Endothelial cell of umbilical vein (primary cell): ENCODE data around the gene SLC44A5. TPM values are rescaled to one million over a fixed set of nuclear protein-coding genes. Genes with fewer than 3 reads are reported as not detected.
A peak's percentile ranks its signal among the peaks of the same experiment; 100 is the strongest.
"Not testable (repeated sequence)": the region's sequence is repeated elsewhere in the genome, so short reads cannot be mapped to it uniquely, and the experiment has no call there.

Source experiments
- BruUV-seq: library from RNA; stranded (reverse); fragments of 400-500 nt; replicated peaks from 2 replicates; lab custom pipeline; 2021; lab: Mats Ljungman, UMichigan
- CTCF ChIA-PET: fragments of 300-600, 350-600 bp; sonication (Branson Sonifier 250); formaldehyde crosslinking; loops from one replicate; lab custom pipeline; 2021; ENCODE audit warnings: antibody characterized with exemption, inconsistent platforms; lab: Charles Lee
- POLR2A ChIA-PET: fragments of 300-600, 350-600 bp; sonication (Branson Sonifier 250); formaldehyde crosslinking; loops from one replicate; lab custom pipeline; 2021; ENCODE audit warnings: antibody characterized with exemption, inconsistent platforms; lab: Charles Lee
- DNase-seq: peaks from one replicate; pipeline ENCODE4 v3.0.0-alpha.2; 2011; ENCODE audit warnings: low read depth, low spot score
- FAIRE-seq: peaks from 2 replicates; lab custom pipeline; 2011; peaks lifted over from hg19 to GRCh38; lab: Jason Lieb, UNC
- H2AFZ ChIP-seq: 2 replicates; pipeline ENCODE4 v1.6.0; 2012; ENCODE audit warnings: low read depth, low read length, control low read depth, inconsistent platforms
- H3K27ac ChIP-seq: 2 replicates; pipeline ENCODE4 v1.5.1; 2011; ENCODE audit warnings: low read depth, mild to moderate bottlenecking, control low read depth, low read length, moderate library complexity; ENCODE audit not compliant: insufficient read depth
- H3K27me3 ChIP-seq, 2 experiments: 2 replicates each; pipeline versions ENCODE4 v1.6.0 to v1.6.1; 2011; ENCODE audit warnings: low read length in 2 of 2, mixed read lengths in 1 of 2; ENCODE audit not compliant: control insufficient read depth in 2 of 2, insufficient read depth in 2 of 2
- H3K36me3 ChIP-seq, 2 experiments: 2 replicates in 1 of 2; 3 replicates in 1 of 2; pipeline ENCODE4 v1.5.1; 2011; ENCODE audit warnings: low read length in 2 of 2, mild to moderate bottlenecking in 1 of 2, moderate library complexity in 1 of 2; ENCODE audit not compliant: control insufficient read depth in 2 of 2, insufficient read depth in 2 of 2; ENCODE audit errors: extremely low read depth in 1 of 2
- H3K4me1 ChIP-seq: 3 replicates; pipeline ENCODE4 v1.5.1; 2011; ENCODE audit warnings: mild to moderate bottlenecking, low read length; ENCODE audit not compliant: control insufficient read depth, insufficient read depth; ENCODE audit errors: extremely low read depth
- H3K4me2 ChIP-seq: 2 replicates; pipeline ENCODE4 v1.6.1; 2011; ENCODE audit warnings: low read length, control low read depth, mixed read lengths; ENCODE audit not compliant: insufficient read depth
- H3K4me3 ChIP-seq, 3 experiments: fragments of 200-600 bp in 1 of 3; sonication (generic), shearing (Covaris generic) in 1 of 3; replicated peaks in 1 of 3; 2 replicates each; pipeline ENCODE4 v1.5.1; 2011 to 2016; ENCODE audit warnings: control low read depth in 3 of 3, low read length in 3 of 3, mild to moderate bottlenecking in 2 of 3, inconsistent platforms in 1 of 3, low read depth in 1 of 3, moderate library complexity in 1 of 3; ENCODE audit not compliant: insufficient read depth in 1 of 3
- H3K79me2 ChIP-seq: 2 replicates; pipeline ENCODE4 v1.6.0; 2012; ENCODE audit warnings: low read length, inconsistent platforms; ENCODE audit not compliant: control insufficient read depth, insufficient read depth
- H3K9ac ChIP-seq: replicated peaks from 2 replicates; pipeline ENCODE3; 2011; ENCODE audit warnings: low read length, control low read depth; ENCODE audit not compliant: insufficient read depth; ENCODE audit errors: extremely low read depth
- H3K9me1 ChIP-seq: replicated peaks from 3 replicates; pipeline ENCODE4 v1.6.0; 2011; ENCODE audit warnings: mild to moderate bottlenecking, low read length; ENCODE audit not compliant: control insufficient read depth, insufficient read depth; ENCODE audit errors: extremely low read depth
- H3K9me3 ChIP-seq: replicated peaks from 2 replicates; pipeline ENCODE4 v1.5.1; 2012; ENCODE audit warnings: low read length, inconsistent platforms; ENCODE audit not compliant: control insufficient read depth, insufficient read depth
- H4K20me1 ChIP-seq: replicated peaks from 2 replicates; pipeline ENCODE3; 2011; ENCODE audit warnings: mild to moderate bottlenecking, low read length; ENCODE audit not compliant: control insufficient read depth, insufficient read depth; ENCODE audit errors: extremely low read depth
- EZH2 ChIP-seq: IDR thresholded peaks from 2 replicates; pipeline ENCODE4 v1.6.1; 2012; ENCODE audit warnings: borderline replicate concordance, low read depth, mild to moderate bottlenecking, moderate library complexity, low read length, inconsistent platforms; ENCODE audit not compliant: severe bottlenecking
- FOS ChIP-seq: IDR thresholded peaks from 2 replicates; pipeline ENCODE4 v1.6.1; 2011; ENCODE audit warnings: mild to moderate bottlenecking, low read length, moderate library complexity, borderline replicate concordance; ENCODE audit not compliant: insufficient read depth
- GATA2 ChIP-seq: IDR thresholded peaks from 2 replicates; pipeline ENCODE4 v1.7.0; 2011; ENCODE audit warnings: low read depth, mild to moderate bottlenecking, moderate library complexity, mixed read lengths, low read length; ENCODE audit not compliant: insufficient read length, insufficient read depth
- JUN ChIP-seq: IDR thresholded peaks from 2 replicates; pipeline ENCODE4 v1.6.1; 2011; ENCODE audit warnings: borderline replicate concordance, low read depth; ENCODE audit not compliant: insufficient read length, insufficient read depth
- MYC ChIP-seq: IDR thresholded peaks from one replicate; pipeline ENCODE4 v1.6.1; 2011; ENCODE audit warnings: mild to moderate bottlenecking, low read depth, low read length
- POLR2A ChIP-seq: IDR thresholded peaks from 2 replicates; pipeline ENCODE4 v1.6.1; 2012; ENCODE audit warnings: low read depth, mild to moderate bottlenecking, control low read depth, low read length
- POLR2AphosphoS5 ChIP-seq: IDR thresholded peaks from 2 replicates; pipeline ENCODE4 v1.6.1; 2012; ENCODE audit warnings: low read depth, mild to moderate bottlenecking, control low read depth, low read length, moderate library complexity; ENCODE audit not compliant: insufficient read depth
- dilution Hi-C: fragments of 300-500 bp; cut with MboI; formaldehyde crosslinking; loops from one replicate; pipeline ENCODE4 v1.15.0; 2019; ENCODE audit warnings: low sequenced_read_pairs; ENCODE audit not compliant: extremely low pct_ligation_motif_present
- intact Hi-C: fragments of 100-400 bp; cut with micrococcal nuclease; formaldehyde crosslinking; loops from one replicate; pipeline ENCODE4 v1.10.0; 2022
- polyA plus RNA-seq, 4 experiments: library from polyadenylated mRNA; depleted of rRNA in 3 of 4; stranded (reverse) in 3 of 4; unstranded in 1 of 4; fragments of >200 nt; gene quantifications; 2 replicates each; pipeline versions ENCODE4 v1.2.1 to v1.2.3, GENCODE V29; 2011 to 2012; ENCODE audit warnings: missing spikeins in 1 of 4
- total RNA-seq: library from RNA; stranded (reverse); gene quantifications from 2 replicates; pipeline ENCODE4 v1.2.3, GENCODE V29; 2021
- TF ChIP-seq, protein P1 (sequence below), 2 donors: IDR thresholded peaks; 1 replicate in 1 of 2; 2 replicates in 1 of 2; pipeline ENCODE4 v1.5.1; 2011; ENCODE audit warnings: low read length in 2 of 2, mild to moderate bottlenecking in 2 of 2, moderate library complexity in 2 of 2, control low read depth in 1 of 2, inconsistent platforms in 1 of 2, low read depth in 1 of 2; ENCODE audit not compliant: insufficient read depth in 1 of 2; ENCODE audit errors: extremely low read depth in 1 of 2
- TF ChIP-seq, protein P2 (sequence below): IDR thresholded peaks from 2 replicates; pipeline ENCODE4 v1.6.1; 2011; ENCODE audit not compliant: insufficient read depth, insufficient read length

The SLC44A5 gene
- total and polyA plus RNA-seq, 2 donors (not counting 3 experiments of a cell fraction or from before 2014, with no cell fraction given): 1.6 to 3.2 TPM

DNA sequence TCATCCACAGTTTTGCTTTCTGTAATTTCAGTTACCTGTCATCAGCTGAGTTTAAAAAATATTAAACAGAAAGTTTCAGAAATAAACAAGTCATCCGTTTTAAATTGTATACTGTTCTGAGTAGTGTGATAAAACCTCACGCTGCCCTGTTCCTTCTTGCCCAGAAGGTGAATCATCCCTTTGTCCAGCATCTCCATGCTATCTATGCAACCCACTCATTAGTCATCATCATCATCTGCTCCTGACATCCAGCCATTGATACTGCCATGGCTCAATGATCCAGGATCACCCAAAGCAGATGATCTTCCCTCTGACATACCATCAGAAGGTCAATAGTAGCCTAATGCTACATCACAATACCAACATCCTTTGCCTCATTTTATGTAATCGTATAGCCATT lies 198.3 kb downstream of the SLC44A5 start:
- H3K9me1 ChIP-seq: no peaks in the 10 kb centered on the region
- no peaks in the 10 kb centered on the region for H3K9me3 ChIP-seq
- no peak overlapping the region for H3K4me3 ChIP-seq
- FAIRE-seq (no peak), DNase-seq (no peak)
- intact Hi-C loops (no loop called here), dilution Hi-C loops (no loop called here)
- POLR2A ChIA-PET: no interaction called here
- CTCF ChIA-PET: no interaction called here
- no peaks in the 10 kb centered on the region for H3K36me3 ChIP-seq
- no peak overlapping the region for H3K27ac ChIP-seq
- H3K9ac ChIP-seq: no peak overlapping the region
- no peaks in the 10 kb centered on the region for H3K27me3 ChIP-seq
- H4K20me1 ChIP-seq: no peaks in the 10 kb centered on the region
- TF ChIP-seq, protein P1, sequence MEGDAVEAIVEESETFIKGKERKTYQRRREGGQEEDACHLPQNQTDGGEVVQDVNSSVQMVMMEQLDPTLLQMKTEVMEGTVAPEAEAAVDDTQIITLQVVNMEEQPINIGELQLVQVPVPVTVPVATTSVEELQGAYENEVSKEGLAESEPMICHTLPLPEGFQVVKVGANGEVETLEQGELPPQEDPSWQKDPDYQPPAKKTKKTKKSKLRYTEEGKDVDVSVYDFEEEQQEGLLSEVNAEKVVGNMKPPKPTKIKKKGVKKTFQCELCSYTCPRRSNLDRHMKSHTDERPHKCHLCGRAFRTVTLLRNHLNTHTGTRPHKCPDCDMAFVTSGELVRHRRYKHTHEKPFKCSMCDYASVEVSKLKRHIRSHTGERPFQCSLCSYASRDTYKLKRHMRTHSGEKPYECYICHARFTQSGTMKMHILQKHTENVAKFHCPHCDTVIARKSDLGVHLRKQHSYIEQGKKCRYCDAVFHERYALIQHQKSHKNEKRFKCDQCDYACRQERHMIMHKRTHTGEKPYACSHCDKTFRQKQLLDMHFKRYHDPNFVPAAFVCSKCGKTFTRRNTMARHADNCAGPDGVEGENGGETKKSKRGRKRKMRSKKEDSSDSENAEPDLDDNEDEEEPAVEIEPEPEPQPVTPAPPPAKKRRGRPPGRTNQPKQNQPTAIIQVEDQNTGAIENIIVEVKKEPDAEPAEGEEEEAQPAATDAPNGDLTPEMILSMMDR (IDR thresholded peaks at IDR 0.05; ENCODE audit: extremely low read depth in 1 of 2, insufficient read depth in 1 of 2, low read depth in 1 of 2, low read length in 2 of 2): no peak
- TF ChIP-seq, protein P2, sequence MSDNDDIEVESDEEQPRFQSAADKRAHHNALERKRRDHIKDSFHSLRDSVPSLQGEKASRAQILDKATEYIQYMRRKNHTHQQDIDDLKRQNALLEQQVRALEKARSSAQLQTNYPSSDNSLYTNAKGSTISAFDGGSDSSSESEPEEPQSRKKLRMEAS: no peak
- TF ChIP-seq EZH2: no peak
- TF ChIP-seq FOS: peak; percentile 34
- no peak for TF ChIP-seq GATA2
- TF ChIP-seq JUN: peak; percentile 13
- no peak for TF ChIP-seq MYC
- TF ChIP-seq POLR2AphosphoS5: no peak
- TF ChIP-seq POLR2A: no peak
- H3K4me2 ChIP-seq: no peak overlapping the region
- no TSS peak for BruUV-seq
- H3K4me1 ChIP-seq: no peaks in the 10 kb centered on the region
- H2AFZ ChIP-seq: no peak overlapping the region
- no peaks in the 10 kb centered on the region for H3K79me2 ChIP-seq

DNA sequence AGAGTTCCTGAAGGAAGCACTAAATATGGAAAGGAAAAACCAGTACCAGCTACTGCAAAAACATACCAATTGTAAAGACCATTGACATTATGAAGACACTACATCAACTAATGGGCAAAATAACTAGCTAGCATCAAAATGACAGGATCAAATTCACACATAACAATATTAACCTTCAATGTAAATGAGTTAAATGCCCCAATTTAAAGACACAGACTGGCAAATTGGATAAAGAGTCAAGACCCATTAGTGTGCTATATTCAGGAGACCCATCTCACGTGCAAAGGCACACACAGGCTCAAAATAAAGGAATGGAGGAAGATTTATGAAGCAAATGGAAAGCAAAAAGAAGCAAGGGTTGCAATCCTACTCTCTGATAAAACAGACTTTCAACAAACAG lies 206.2 kb downstream of the SLC44A5 start:
- H3K79me2 ChIP-seq, CTCF ChIA-PET: not testable (repeated sequence)

DNA sequence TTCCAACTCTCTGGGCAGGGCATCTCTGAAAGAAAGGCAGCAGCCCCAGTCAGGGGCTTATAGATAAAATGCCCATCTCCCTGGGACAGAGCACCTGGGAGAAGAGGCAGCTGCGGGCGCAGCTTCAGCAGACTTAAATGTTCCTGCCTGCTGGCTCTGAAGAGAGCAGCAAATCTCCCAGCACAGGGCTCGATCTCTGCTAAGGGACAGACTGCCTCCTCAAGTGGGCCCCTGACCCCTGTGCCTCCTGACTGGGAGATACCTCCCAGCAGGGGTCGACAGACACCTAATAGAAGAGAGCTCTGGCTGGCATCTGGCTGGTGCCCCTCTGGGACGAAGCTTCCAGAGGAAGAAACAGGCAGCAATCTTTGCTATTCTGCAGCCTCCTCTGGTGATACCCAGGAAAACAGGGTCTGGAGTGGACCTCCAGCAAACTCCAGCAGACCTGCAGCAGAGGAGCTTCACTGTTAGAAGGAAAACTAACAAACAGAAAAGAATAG lies 207.7 kb downstream of the SLC44A5 start:
- H3K4me2 ChIP-seq, dilution Hi-C loops: not testable (repeated sequence)

More for the DNA sequence above, 206.2 kb downstream of the SLC44A5 start:
- FAIRE-seq, BruUV-seq, dilution Hi-C loops, H3K4me2 ChIP-seq, H3K27me3 ChIP-seq, H4K20me1 ChIP-seq, H2AFZ ChIP-seq, H3K9me3 ChIP-seq, H3K9me1 ChIP-seq, H3K27ac ChIP-seq, H3K36me3 ChIP-seq, H3K9ac ChIP-seq, H3K4me1 ChIP-seq, H3K4me3 ChIP-seq, DNase-seq, POLR2A ChIA-PET: not testable (repeated sequence)
- intact Hi-C loops: loop anchor here (5.0 kb wide), 1 partner anchor 228 kb away; no protein-coding TSS in a partner anchor

More for the DNA sequence above, 207.7 kb downstream of the SLC44A5 start:
- H3K36me3 ChIP-seq, H3K27me3 ChIP-seq, H3K4me1 ChIP-seq, H3K79me2 ChIP-seq, H3K9me1 ChIP-seq, H3K9me3 ChIP-seq, DNase-seq, H3K27ac ChIP-seq, FAIRE-seq, BruUV-seq, H3K9ac ChIP-seq, POLR2A ChIA-PET, H3K4me3 ChIP-seq, H2AFZ ChIP-seq, H4K20me1 ChIP-seq: not testable (repeated sequence)
- intact Hi-C loops: loop anchor here (5.0 kb wide), 1 partner anchor 229 kb away; no protein-coding TSS in a partner anchor
- CTCF ChIA-PET: interaction anchor here (0.6 to 1.7 kb wide), 4 partner anchors 20 to 212 kb away, joined by 3 to 5 read pairs (median 4); no protein-coding TSS in a partner anchor
